Germinal center (tissue), 1 donor: ENCODE measurements around the gene MRPL34.
A peak's percentile ranks its signal among the peaks of the same experiment; 100 is the strongest.

ENCODE experiments used
- DNase-seq: peaks from one replicate; pipeline ENCODE4 v3.0.0; 2012; ENCODE audit warnings: mixed read lengths, low spot score

The MRPL34 gene

GRCh38 chr19:17341386-17341785, 35.7 kb downstream of the MRPL34 start:
- DNase-seq, result no peak

GRCh38 chr19:17341845-17342244, 36.2 kb downstream of the MRPL34 start:
- no peak for DNase-seq

- peak; percentile 85 for DNase-seq
Observed at GRCh38 chr19:17346109-17346671, 40.5 kb downstream of the MRPL34 start.

GRCh38 chr19:17347361-17347760, 41.7 kb downstream of the MRPL34 start:
- DNase-seq, result no peak

- DNase-seq, result no peak
Observed at GRCh38 chr19:17347877-17348276, 42.2 kb downstream of the MRPL34 start.

GRCh38 chr19:17348700-17349099, 43.0 kb downstream of the MRPL34 start:
- DNase-seq, result no peak

- DNase-seq, result no peak
Observed at GRCh38 chr19:17351815-17352435, 46.3 kb downstream of the MRPL34 start.

- DNase-seq, result no peak
Observed at GRCh38 chr19:17352608-17353280, 47.1 kb downstream of the MRPL34 start.

GRCh38 chr19:17353386-17353785, 47.7 kb downstream of the MRPL34 start:
- no peak for DNase-seq
